Smooth muscle cell (in vitro differentiated cells): ENCODE results near the gene LCNL1. TPM values are rescaled to one million over a fixed set of nuclear protein-coding genes. Genes with fewer than 3 reads are reported as not detected.

Source experiments
- DNase-seq: peaks from one replicate; lab custom pipeline; 2025; ENCODE audit not compliant: unreplicated experiment; lab: John Stamatoyannopoulos, UW
- H2AFZ ChIP-seq: fragments of 200-600 bp; sonication (generic); 2 replicates; pipeline ENCODE4 v1.6.0; 2016; ENCODE audit warnings: antibody characterized with exemption, low read depth, mild to moderate bottlenecking
- H3F3A ChIP-seq: fragments of 200-600 bp; sonication (generic); 2 replicates; pipeline ENCODE4 v1.6.0; 2017; ENCODE audit warnings: antibody characterized with exemption, low read depth
- H3K27ac ChIP-seq: fragments of 200-600 bp; sonication (generic); 2 replicates; pipeline ENCODE4 v1.5.1; 2016; ENCODE audit warnings: low read depth, mild to moderate bottlenecking
- H3K27me3 ChIP-seq: fragments of 200-600 bp; sonication (generic); 2 replicates; pipeline ENCODE4 v1.6.1; 2016; ENCODE audit warnings: low read depth, mild to moderate bottlenecking
- H3K36me3 ChIP-seq: fragments of 200-600 bp; sonication (generic); 2 replicates; pipeline ENCODE4 v1.5.1; 2016; ENCODE audit warnings: low read depth
- H3K4me1 ChIP-seq: fragments of 200-600 bp; sonication (generic); 2 replicates; pipeline ENCODE4 v1.5.1; 2016; ENCODE audit warnings: low read depth
- H3K4me2 ChIP-seq: fragments of 200-600 bp; sonication (generic); 2 replicates; pipeline ENCODE4 v1.6.0; 2016; ENCODE audit warnings: mild to moderate bottlenecking
- H3K4me3 ChIP-seq: fragments of 200-600 bp; sonication (generic); 2 replicates; pipeline ENCODE4 v1.5.1; 2016; ENCODE audit warnings: mild to moderate bottlenecking
- H3K79me2 ChIP-seq: fragments of 200-600 bp; sonication (generic); 2 replicates; pipeline ENCODE4 v1.6.0; 2016; ENCODE audit warnings: low read depth, mild to moderate bottlenecking
- H3K9ac ChIP-seq: fragments of 200-600 bp; sonication (generic); 2 replicates; pipeline ENCODE4 v1.6.0; 2016; ENCODE audit warnings: low read depth
- H3K9me3 ChIP-seq: fragments of 200-600 bp; sonication (generic); replicated peaks from 2 replicates; pipeline ENCODE4 v1.5.1; 2016; ENCODE audit warnings: low read depth
- H4K20me1 ChIP-seq: fragments of 200-600 bp; sonication (generic); 2 replicates; pipeline ENCODE4 v1.6.0; 2016; ENCODE audit warnings: low read depth
- CTCF ChIP-seq: fragments of 200-600 bp; sonication (generic); IDR thresholded peaks from 2 replicates; pipeline ENCODE4 v1.5.1; 2017; ENCODE audit warnings: borderline replicate concordance, mild to moderate bottlenecking, antibody characterized with exemption; ENCODE audit not compliant: insufficient read depth, poor library complexity, severe bottlenecking
- WGBS: methylation state at CpG from one replicate; pipeline ENCODE4 v1.1.7; 2016; ENCODE audit warnings: low lambda C conversion rate; 5-methylcytosine and 5-hydroxymethylcytosine counted together
- polyA plus RNA-seq: library from polyadenylated mRNA; unstranded; fragments of >200 nt; fragmentation: Nextera tagmentation; extraction: Ambion mirVana; gene quantifications from 2 replicates; pipeline ENCODE4 v1.2.1, GENCODE V29; 2016
- total RNA-seq: library from RNA; depleted of rRNA; stranded (reverse); fragments of >200 nt; gene quantifications from 2 replicates; pipeline ENCODE4 v1.2.3, GENCODE V29; 2014

LCNL1 gene
- total and polyA plus RNA-seq, 2 experiments from 2014 or later: 0.89 to 1.1 TPM

DNA sequence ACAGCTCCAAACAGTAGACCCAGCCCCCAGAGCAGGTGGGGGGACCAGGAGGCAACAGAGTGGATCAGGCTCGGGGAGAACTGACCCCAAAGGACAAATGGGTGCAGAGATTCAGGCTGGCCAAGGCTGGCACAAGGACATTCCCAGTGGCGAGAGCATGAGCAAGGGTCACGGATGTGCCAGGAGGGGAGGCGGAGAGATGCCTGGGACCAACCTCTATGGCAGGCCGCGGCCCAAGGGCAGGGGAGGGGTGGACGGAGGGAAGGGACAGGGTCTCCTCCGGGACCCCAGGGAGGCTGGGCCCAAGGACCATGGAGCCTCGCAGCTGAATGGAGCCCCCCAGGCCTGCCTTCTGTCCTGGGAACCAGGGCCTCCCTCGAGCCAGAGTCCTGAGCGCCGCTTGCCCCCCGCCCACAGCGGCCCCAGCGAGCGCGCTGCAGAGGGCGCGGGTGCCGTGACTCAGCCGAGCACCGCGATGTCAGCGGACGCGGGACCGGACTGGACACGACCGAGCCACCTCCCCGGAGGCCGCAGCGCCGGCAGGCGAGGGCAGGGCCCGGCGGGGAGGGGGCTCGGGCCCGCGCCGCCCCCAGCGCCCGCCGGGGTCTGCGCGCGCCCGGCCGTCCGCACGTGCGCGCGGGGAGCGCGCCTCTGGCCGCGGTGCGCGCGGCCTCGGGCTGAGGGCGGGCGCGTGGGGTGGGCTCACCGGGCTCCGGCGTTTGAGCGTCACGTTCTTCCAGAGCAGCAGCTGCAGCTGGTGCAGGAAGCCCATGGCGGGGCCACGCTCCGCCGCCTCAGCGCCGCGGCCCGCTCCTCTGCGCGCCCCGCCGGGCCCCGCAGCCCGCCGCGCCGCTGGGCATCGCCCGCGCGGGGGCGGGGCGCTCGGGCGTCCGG, 44.8 kb downstream of the LCNL1 start, which contains the start of gene ABCA2:
ABCA2 (minus strand) TSS at position 869 of the 894 bp plus-strand sequence; CDS start at position 772, 97 bp downstream.
- Histone ChIP-seq H3K27ac (no peak within 1 kb of the TSS), H3K27me3 (no peaks in the 10 kb centered on the region), H3F3A (no peaks in the 10 kb centered on the region), H3K4me1 (peaks cover 14% of the 10 kb centered on the region), H3K4me2 (peak within 1 kb of the TSS; percentile 100), H3K79me2 (no peaks in the 10 kb centered on the region), H3K36me3 (no peaks in the 10 kb centered on the region), H3K9me3 (no peaks in the 10 kb centered on the region), H2AFZ (peak within 1 kb of the TSS; percentile 96), H3K4me3 (peak within 1 kb of the TSS; percentile 77), H3K9ac (no peak within 1 kb of the TSS), H4K20me1 (peaks cover 5% of the 10 kb centered on the region)
- WGBS: 10% methylated on average over 47 of the region's 95 CpGs
- no peak for TF ChIP-seq CTCF
- DNase-seq: no peak

GRCh38 chr9:137028263-137029057, 45.7 kb downstream of the LCNL1 start:
- Histone ChIP-seq H3K27ac (no peak overlapping the region), H3K27me3 (no peaks in the 10 kb centered on the region), H3K9me3 (no peaks in the 10 kb centered on the region), H3K4me3 (peak overlapping the region; percentile 77), H3K79me2 (no peaks in the 10 kb centered on the region), H3K4me2 (peak overlapping the region; percentile 100), H2AFZ (peak overlapping the region; percentile 96), H3K36me3 (no peaks in the 10 kb centered on the region), H3K4me1 (peaks cover 14% of the 10 kb centered on the region), H3F3A (no peaks in the 10 kb centered on the region), H4K20me1 (peaks cover 5% of the 10 kb centered on the region), H3K9ac (no peak overlapping the region)
- peak; percentile 24 for TF ChIP-seq CTCF
- DNase-seq: peak; percentile 33
- WGBS: 5% methylated on average over 62 of the region's 98 CpGs

DNA sequence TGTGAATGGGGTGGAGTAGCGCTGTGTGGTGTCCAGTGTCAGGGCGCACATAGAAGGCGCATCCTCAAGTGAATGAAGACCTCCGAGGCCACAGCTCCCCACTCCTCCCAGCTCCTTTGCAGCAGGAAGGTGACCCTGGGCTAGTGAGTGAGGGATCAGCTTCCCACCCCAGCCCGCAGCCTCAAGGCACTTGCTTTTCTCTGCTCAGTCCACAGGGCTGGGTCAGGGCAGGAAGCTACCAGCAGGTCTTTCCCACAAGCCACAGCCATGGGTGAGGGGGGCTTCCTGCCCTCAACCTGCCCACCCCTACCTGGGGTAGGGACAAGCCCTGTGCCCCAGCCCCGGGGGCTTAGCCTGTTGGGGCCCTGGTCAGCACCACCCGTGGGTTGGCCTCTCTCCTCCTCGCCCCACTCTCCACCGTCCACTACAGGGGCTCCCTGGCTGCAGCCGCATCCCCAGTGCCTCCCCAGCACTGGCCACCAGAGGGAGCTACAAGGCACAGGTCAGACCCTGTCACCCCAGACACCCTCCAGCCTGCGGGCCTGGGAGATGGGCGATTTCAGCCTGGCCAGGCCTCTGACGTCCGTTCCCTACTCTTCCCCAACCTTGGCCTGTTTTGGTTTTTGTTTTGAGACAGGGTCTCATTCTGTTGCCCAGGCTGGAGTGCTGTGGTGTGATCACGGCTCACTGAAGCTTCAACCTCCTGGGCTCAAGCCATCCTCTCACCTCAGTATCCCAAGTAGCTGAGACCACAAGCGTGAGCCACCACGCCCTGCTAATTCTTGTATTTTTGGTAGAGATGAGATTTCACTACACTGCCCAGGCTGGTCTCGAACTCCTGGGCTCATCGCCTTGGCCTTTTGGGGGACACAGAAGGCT, 46.5 kb downstream of the LCNL1 start:
- no peak overlapping the region for H3K27ac ChIP-seq

More for the DNA sequence above, 46.5 kb downstream of the LCNL1 start:
- TF ChIP-seq CTCF: peak; percentile 84
- H3K9me3 ChIP-seq: no peaks in the 10 kb centered on the region
- H3K79me2 ChIP-seq: no peaks in the 10 kb centered on the region
- no peak overlapping the region for H2AFZ ChIP-seq
- H3K4me3 ChIP-seq: peak overlapping the region; percentile 77
- H3K4me2 ChIP-seq: peak overlapping the region; percentile 100
- no peaks in the 10 kb centered on the region for H3K36me3 ChIP-seq
- DNase-seq: peak; percentile 49
- no peaks in the 10 kb centered on the region for H3K27me3 ChIP-seq
- H3F3A ChIP-seq: no peaks in the 10 kb centered on the region
- H3K4me1 ChIP-seq: peaks cover 14% of the 10 kb centered on the region
- peaks cover 5% of the 10 kb centered on the region for H4K20me1 ChIP-seq
- no peak overlapping the region for H3K9ac ChIP-seq
- WGBS: 42% methylated on average over 19 of the region's 19 CpGs
